Posterior cingulate gyrus (tissue), 11 donors: Measurements from ENCODE around the gene METTL16.
"Not testable (repeated sequence)": the region's sequence is repeated elsewhere in the genome, so short reads cannot be mapped to it uniquely, and the experiment has no call there.

Source experiments
- DNase-seq, 10 donors: peaks; one replicate each; pipeline versions ENCODE4 v3.0.0 to v3.0.0-alpha.2; 2020 to 2021; ENCODE audit warnings: mixed read lengths in 3 of 10
- intact Hi-C: fragments of 100-400 bp; cut with DNase I; formaldehyde crosslinking; loops from one replicate; pipeline ENCODE4 v1.15.1; 2023

The METTL16 gene

GRCh38 chr17:2503627-2504026, 8.1 kb downstream of the METTL16 start:
- intact Hi-C loops, result no loop called here

GRCh38 chr17:2502871-2503580, 8.7 kb downstream of the METTL16 start:
- intact Hi-C loops, result no loop called here
- no peak for DNase-seq

More at GRCh38 chr17:2503627-2504026, 8.1 kb downstream of the METTL16 start:
- no peak for DNase-seq

GRCh38 chr17:2500446-2500845, 11.2 kb downstream of the METTL16 start:
- intact Hi-C loops, result no loop called here

DNA sequence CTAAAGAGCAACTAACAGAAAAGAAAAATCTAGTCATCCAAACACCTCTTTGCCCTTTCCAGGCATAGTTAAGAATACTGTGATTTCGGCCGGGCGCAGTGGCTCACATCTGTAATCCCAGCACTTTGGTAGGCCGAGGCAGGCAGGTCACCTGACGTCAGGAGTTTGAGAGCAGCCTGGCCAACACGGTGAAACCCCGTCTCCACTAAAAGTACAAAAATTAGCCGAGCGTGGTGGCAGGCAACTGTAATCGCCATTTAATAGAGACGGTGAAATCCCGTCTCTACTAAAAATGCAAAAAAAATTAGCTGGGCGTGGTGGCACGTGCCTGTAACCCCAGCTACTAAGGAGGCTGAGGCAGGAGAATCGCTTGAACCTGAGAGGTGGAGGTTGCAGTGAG, 22.4 kb downstream of the METTL16 start:
- DNase-seq, intact Hi-C loops: not testable (repeated sequence)

More at GRCh38 chr17:2500446-2500845, 11.2 kb downstream of the METTL16 start:
- DNase-seq, result no peak

GRCh38 chr17:2487306-2487705, 24.4 kb downstream of the METTL16 start:
- DNase-seq, result no peak
- intact Hi-C loops, result no loop called here

- intact Hi-C loops, DNase-seq: not testable (repeated sequence)
Observed at GRCh38 chr17:2486709-2487108, 25.0 kb downstream of the METTL16 start.

DNA sequence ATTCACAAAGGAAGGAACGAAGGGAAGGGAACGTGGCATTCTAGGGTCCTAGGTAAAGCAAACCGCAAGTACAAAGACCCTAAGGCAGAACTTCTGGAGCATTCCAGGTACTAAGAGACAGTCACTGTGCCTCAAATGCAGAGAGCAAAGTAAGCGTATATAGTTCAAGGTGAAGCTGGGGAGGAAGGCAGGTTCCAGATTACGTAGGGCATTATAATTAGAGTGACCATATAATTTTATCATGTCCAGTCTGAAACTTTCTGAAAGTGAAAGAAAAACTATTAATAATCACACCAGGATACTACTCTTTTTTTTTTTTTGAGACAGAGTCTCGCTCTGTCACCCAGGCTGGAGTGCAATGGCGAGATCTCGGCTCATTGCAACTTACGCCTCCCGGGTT, 25.7 kb downstream of the METTL16 start:
- DNase-seq, result no peak
- intact Hi-C loops, result no loop called here

- intact Hi-C loops, result no loop called here
- no peak for DNase-seq
Observed at GRCh38 chr17:2485543-2485942, 26.1 kb downstream of the METTL16 start.

GRCh38 chr17:2484876-2485275, 26.8 kb downstream of the METTL16 start:
- no peak for DNase-seq
- intact Hi-C loops, result no loop called here

- intact Hi-C loops, result no loop called here
- no peak for DNase-seq
Observed at GRCh38 chr17:2483084-2483483, 28.6 kb downstream of the METTL16 start.

GRCh38 chr17:2482218-2482617, 29.5 kb downstream of the METTL16 start:
- no peak for DNase-seq

DNA sequence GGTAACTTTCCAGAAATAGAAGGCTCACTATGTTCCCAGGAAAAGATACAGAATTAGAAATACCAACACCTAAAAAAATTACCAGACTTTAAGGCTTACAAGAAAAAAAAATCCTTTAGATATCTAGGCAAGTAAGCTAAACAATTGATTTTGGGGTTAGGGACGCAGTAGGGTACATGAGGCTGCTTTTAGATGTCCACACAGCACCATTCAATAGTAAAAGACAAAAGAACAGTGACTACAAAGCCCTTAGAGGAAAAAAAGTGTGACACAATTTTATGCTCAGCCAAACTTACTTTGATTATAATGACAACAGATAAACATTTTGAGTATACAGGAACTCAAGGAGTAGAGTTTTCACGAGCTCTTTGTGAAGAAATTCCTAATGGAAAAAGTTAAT, 29.9 kb downstream of the METTL16 start:
- no peak for DNase-seq
- intact Hi-C loops, result no loop called here

More at GRCh38 chr17:2482218-2482617, 29.5 kb downstream of the METTL16 start:
- intact Hi-C loops, result no loop called here

GRCh38 chr17:2478458-2478857, 33.2 kb downstream of the METTL16 start:
- no peak for DNase-seq
- intact Hi-C loops, result no loop called here

DNA sequence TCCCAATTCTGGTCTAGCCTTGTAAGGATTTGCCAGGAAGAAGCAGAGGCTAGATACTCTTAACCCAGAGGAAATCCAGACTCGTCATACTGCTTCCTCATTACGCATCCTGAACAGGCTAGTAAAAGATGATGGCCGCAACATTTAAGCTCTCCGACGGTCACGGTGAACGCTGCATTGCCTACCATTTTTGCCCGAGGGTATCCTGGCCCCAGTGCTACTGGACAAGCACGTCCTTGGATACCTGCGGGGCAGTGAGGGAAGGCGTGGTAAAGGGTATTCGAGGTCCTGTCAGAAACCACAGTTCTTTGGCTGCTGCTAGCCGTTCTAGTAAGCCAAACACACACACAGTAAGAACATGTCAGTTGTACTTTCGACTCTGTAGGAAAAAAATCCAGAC, 36.6 kb downstream of the METTL16 start:
- no peak for DNase-seq
- intact Hi-C loops, result no loop called here

GRCh38 chr17:2474371-2474770, 37.3 kb downstream of the METTL16 start:
- intact Hi-C loops, result no loop called here

GRCh38 chr17:2468270-2468669, 43.4 kb downstream of the METTL16 start:
- intact Hi-C loops, result no loop called here
- no peak for DNase-seq

More at GRCh38 chr17:2474371-2474770, 37.3 kb downstream of the METTL16 start:
- no peak for DNase-seq

DNA sequence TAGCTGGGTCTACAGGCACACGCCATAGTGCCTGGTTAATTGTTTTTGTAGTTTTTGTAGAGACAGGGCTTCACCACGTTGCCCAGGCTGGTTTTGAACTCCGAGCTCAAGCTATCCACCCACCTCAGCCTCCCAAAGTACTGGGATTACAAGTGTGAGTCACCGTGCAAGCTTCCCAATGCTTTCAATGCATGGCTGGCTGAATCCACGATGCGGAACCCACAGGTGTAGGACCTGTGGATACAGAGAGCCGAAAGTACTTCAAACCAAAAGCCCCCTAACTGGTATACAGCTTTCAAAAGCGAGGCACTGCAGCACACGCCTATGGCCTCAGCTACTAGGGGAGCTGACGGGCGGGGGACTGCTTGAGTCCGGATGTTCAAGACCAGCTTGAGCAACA, 44.8 kb downstream of the METTL16 start:
- no peak for DNase-seq
- intact Hi-C loops, result no loop called here

- DNase-seq, result no peak
- intact Hi-C loops, result no loop called here
Observed at GRCh38 chr17:2462481-2462880, 49.2 kb downstream of the METTL16 start.

- intact Hi-C loops, result no loop called here
- DNase-seq, result no peak
Observed at GRCh38 chr17:2459917-2460271, 51.8 kb downstream of the METTL16 start.

DNA sequence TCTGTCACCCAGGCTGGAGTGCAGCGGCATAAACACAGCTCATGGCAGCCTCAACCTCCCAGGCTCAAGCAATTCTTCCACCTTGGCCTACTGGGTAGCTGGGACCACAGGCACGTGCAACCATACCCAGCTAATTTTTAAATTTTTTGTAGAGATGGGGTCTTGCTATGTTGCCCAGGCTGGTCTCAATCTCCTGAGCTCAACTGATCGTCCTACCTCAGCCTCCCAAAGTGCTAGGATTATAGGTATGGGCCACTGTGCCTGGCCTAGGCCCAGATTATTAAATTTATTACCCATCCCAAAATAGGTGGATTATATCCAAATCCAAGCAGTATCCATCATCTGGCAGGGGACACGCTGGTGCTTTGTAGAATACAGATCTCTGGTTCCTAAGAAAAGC, 53.8 kb downstream of the METTL16 start:
- intact Hi-C loops, result no loop called here
- no peak for DNase-seq

- intact Hi-C loops, result no loop called here
Observed at GRCh38 chr17:2456475-2456874, 55.2 kb downstream of the METTL16 start.

DNA sequence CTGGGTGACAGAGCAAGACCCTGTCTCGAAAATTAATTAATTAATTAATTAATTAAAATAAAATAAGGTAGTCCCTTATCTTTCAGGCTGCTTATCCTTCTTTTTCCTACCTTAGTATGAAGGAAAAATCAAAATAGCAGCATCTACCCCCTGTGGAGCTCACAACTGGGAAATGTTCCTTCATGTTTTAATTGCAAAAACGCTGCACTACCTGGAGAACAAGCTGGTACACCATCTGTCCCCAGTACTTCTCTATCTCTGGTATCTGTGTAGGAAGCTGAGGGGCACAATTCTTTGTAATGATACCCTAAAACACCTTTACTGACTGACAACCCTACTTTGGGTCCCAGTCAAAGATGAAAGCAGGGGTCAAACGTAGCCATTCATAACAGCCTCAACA, 55.7 kb downstream of the METTL16 start:
- no peak for DNase-seq
- intact Hi-C loops, result no loop called here

More at GRCh38 chr17:2456475-2456874, 55.2 kb downstream of the METTL16 start:
- no peak for DNase-seq

GRCh38 chr17:2453866-2454265, 57.8 kb downstream of the METTL16 start:
- intact Hi-C loops, result no loop called here
- DNase-seq, result no peak
